Upper lobe of left lung (tissue), 4 donors: ENCODE results near the gene FAM163A.
A peak's percentile ranks its signal among the peaks of the same experiment; 100 is the strongest.

Experiments
- CTCF ChIP-seq, 6 experiments: fragments of 450-650 bp in 4 of 6; fragments of 200-600 bp in 2 of 6; sonication (generic) in 2 of 6; IDR thresholded peaks; one replicate each; pipeline ENCODE4 v1.5.1; 2016 to 2019; ENCODE audit warnings: antibody characterized with exemption in 6 of 6
- POLR2A ChIP-seq, 4 donors: fragments of 450-650 bp; IDR thresholded peaks; one replicate each; pipeline ENCODE4 v1.5.1; 2016 to 2017; ENCODE audit warnings: antibody characterized with exemption in 4 of 4, mild to moderate bottlenecking in 2 of 4
- POLR2AphosphoS5 ChIP-seq, 2 donors: sonication (generic); formaldehyde crosslinking; IDR thresholded peaks; one replicate each; pipeline ENCODE4 v1.5.1; 2017; ENCODE audit warnings: antibody characterized with exemption in 2 of 2

GRCh38 chr1:179817789-179818188 is 74.7 kb downstream of the FAM163A start:
- TF ChIP-seq CTCF (IDR thresholded peaks at IDR 0.05), result no peak
- no peak for TF ChIP-seq POLR2A (IDR thresholded peaks at IDR 0.05)
- TF ChIP-seq POLR2AphosphoS5 (IDR thresholded peaks at IDR 0.05), result peak in 1 of 2 donors; percentile 24
